ENCODE measurements around the gene MARK1.

- TF ChIP-seq CTCF (conservative IDR thresholded peaks at IDR 0.05 in 1 of 2, IDR thresholded peaks at IDR 0.05 in 1 of 2; ENCODE audit: low read depth in 1 of 2, low read length in 2 of 2) = no peak
- no peak for TF ChIP-seq EZH2 (IDR thresholded peaks at IDR 0.05; ENCODE audit: low read length, missing control alignments)
These were observed 43.8 kb upstream of the MARK1 start for GRCh38 chr1:220484135-220484534.
